Iris pigment epithelial cell (primary cell): ENCODE results near the gene ZMYND11.
A peak's percentile ranks its signal among the peaks of the same experiment; 100 is the strongest.
"Not testable (repeated sequence)": the region's sequence is repeated elsewhere in the genome, so short reads cannot be mapped to it uniquely, and the experiment has no call there.

Experiments used
- DNase-seq: peaks from one replicate; pipeline ENCODE4 v3.0.0-alpha.2; 2011; ENCODE audit warnings: low read depth

ZMYND11 gene

GRCh38 chr10:132946-133898 lies 2.0 kb upstream of the ZMYND11 start:
- peak; percentile 83 for DNase-seq

DNA sequence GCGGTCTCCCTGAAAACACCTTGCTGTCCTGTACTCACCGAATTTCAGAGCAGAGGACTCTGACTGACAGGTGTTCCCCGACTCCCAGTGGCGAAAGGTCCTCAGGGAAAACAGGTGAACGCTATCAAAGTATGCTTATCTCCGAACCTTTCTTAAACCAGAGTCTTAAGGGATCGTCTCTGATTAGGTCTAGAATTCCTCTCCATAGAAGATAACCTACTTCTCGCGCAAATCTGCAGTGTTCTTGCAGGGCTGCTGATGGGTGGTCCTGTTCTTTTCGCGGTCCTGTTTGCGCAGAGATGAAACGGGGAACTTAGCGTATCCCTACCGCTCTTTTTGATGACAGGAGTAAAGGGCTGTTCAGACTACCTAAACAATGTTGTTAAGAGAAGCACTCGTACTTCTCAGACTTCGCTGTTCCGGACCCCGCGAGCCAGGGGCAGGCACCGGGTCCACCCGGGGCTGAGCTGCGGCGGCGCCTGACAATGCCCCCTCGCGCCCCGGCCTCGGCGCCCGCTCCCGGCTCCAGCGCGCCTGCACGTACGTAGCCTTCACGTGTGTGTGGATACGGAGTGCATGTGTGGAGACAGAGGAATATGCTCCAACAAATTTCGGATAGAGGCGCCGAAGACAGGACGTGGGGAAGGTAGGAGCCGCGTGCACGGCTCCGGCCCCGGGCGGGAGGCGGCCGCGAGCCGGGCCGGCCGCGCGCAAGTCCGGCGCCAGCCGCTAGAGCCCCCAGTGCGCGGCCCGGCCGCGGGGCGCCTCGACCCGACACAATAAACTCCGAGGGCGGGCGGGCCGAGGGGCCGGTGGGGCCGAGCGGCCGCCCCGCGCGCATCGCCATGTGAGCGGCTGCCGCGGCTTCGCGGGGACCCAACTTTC lies 766 bp upstream of the ZMYND11 start:
- peak; percentile 29 for DNase-seq

DNA sequence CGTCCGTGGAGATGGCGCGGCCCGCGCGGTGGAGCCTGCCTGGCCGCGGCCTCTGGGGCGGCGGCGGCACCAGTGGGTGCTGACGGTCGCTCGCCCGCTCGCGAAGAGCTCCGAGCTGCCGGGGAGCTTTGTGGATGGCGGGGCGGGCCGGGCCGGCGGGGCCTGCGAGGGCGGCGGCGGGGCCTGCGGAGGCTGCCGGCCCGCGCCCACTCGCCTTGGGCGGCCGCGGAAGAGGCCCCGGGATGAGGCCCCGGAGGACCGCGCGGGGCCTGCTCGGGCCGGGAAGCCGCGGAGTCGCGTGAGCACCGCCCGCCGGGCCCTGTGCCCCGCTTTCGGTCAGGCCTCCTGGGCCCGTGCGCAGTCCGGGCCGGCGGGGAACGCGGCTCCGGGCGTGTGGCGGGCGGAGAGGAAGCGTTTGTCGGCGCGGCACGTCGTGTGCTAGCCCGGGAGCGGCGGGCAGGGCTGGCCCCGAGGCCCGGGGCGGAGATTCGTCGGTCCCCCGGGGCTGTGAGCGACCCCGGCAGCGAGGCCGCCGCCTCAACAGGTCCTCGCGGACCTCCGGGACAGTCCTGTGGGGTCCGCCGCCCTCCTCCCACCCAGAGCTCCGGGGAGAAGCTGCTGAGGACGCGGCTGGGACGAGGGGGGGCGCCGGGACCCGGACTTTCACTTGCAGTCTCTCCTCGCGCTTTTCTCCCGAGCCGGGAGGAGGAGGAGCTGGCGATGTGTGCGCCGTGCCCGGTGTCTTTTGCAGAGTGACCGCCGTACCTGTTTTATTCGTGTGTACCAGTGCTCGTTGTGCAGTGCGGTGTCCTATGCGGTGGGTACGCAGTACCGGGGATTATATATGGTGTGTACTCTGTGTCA lies 578 bp downstream of the ZMYND11 start:
- DNase-seq: peak; percentile 71

DNA sequence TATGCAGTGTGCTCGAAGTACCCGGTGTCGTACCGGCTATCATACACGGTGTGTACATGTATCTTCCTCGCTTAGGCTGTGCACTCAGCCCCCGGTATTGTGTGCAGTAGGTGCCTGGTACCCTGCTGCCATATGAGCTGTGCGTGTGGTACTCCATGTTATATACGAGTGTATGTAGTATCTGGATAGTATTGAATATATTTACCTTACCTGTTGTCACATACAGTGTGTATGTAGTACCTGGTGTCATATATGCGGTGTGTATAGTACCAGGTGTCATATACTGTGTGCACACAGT lies 1.2 kb downstream of the ZMYND11 start:
- DNase-seq: no peak

DNA sequence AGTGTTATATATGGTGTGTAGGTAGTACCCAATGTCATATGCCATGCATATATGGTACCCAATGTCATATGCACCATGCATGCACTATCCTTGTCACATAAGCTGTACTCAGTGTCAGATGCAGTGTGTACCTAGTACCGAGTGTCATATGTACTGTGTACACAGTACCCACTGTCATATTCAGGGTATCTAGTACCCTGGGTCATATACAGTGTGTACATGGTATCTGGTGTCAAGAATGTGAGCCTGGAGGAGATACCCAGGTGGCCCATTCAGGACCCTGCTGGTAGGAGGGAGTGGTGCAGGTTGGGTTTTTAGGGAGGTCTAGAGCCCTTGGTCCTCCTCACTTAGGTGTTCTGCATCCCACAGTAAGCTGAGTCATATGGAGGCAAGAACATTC lies 1.8 kb downstream of the ZMYND11 start:
- DNase-seq: peak; percentile 31

- peak; percentile 72 for DNase-seq
These were observed 2.4 kb downstream of the ZMYND11 start for GRCh38 chr10:137606-138005.

- DNase-seq: no peak
These were observed 7.1 kb downstream of the ZMYND11 start for GRCh38 chr10:142371-142770.

DNA sequence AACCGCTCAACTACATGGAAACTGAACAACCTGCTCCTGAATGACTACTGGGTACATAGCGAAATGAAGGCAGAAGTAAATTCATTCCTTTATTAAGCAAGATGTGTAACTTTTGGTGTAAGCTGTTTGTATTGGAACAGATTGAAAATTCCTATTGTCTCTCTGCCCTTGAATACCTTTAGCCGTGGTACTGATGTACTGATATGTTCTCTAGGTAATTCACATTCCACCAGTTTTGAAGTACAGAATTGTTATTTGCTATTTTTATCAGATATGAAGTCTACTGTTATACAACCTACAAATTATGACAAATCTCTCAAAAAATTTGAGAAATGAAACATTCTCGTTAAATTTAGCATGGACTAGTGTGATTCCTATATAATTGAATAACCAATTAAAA lies 17.7 kb downstream of the ZMYND11 start:
- DNase-seq: no peak

- peak; percentile 80 for DNase-seq
These were observed 19.1 kb downstream of the ZMYND11 start for GRCh38 chr10:154348-154747.

DNA sequence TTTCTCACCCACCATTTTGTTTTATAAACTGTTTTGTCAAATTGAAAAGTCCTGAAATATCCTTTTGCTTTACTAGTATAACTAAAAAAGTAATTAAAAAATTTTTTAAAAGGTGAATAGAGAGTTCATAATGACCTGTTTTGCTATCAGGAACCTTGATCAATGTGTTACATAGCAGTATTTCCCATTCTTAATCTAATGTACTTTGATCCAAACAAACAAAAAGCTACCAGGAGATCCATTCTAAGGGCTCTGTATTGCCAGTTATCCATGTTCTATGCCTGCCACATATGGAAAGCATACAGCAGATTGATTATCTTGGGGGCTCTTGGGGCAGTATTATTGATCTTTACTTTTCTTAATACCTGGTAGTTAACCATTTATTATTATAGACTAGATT lies 32.1 kb downstream of the ZMYND11 start:
- no peak for DNase-seq

GRCh38 chr10:173741-174140 lies 38.5 kb downstream of the ZMYND11 start:
- no peak for DNase-seq

DNA sequence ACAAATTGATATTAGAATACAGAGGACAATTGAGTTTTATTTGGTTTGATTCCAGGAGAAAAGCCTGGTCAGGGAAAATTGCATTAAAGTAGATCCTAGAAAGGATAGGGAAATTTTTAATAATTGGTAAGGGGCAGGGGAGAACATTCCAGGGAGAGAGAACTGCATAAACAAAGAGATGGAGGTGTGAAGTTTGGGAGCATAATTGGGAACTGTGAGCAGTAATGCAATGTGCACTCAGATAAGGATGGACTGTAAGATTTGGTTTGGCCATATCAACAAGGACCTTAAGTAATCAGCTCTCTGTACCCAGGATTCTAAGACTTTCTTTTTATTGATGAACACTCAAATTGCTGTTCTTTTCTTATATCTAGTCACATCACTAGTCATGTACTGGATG lies 41.4 kb downstream of the ZMYND11 start:
- no peak for DNase-seq

GRCh38 chr10:178208-178607 lies 43.0 kb downstream of the ZMYND11 start:
- DNase-seq: peak; percentile 71

- peak; percentile 45 for DNase-seq
These were observed 43.5 kb downstream of the ZMYND11 start for GRCh38 chr10:178723-179122.

- peak; percentile 78 for DNase-seq
These were observed 47.4 kb downstream of the ZMYND11 start for GRCh38 chr10:182441-183201.

DNA sequence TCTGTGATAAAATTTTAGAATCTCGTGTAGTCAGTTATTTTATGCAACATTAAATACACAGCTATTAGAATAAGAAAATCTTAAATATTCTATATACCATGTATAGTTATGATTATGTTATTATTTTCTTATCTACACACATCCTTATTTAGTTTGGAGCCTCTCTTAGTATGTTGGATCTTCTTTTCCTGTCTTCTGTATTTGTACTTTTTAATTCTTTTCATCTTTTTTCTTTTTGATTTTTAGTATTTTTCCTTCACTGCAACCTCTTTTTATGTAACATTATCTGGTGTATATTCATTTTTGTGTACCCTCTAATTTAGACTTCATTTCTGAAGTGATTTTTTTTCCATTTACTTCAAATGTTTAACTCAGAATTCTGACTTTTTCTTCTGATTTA lies 48.9 kb downstream of the ZMYND11 start:
- DNase-seq: no peak

- DNase-seq: peak; percentile 73
These were observed 49.7 kb downstream of the ZMYND11 start for GRCh38 chr10:184911-185310.

DNA sequence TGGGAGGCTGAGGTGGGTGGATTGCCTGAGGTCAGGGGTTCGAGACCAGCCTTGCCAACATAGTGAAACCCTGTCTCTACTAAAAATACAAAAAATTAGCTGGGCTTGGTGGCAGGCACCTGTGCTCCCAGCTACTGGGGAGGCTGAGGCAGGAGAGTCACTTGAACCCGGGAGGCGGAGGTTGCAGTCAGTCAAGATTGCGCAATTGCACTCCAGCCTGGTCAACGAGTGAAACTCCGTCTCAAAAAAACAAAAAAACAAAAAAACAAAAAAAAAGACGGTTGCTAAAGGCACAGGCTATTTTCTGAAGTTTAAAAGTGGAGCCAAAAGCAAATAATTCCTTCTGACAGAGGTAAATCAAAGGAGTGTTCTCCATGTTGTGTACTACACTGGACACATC lies 50.3 kb downstream of the ZMYND11 start:
- DNase-seq: not testable (repeated sequence)

DNA sequence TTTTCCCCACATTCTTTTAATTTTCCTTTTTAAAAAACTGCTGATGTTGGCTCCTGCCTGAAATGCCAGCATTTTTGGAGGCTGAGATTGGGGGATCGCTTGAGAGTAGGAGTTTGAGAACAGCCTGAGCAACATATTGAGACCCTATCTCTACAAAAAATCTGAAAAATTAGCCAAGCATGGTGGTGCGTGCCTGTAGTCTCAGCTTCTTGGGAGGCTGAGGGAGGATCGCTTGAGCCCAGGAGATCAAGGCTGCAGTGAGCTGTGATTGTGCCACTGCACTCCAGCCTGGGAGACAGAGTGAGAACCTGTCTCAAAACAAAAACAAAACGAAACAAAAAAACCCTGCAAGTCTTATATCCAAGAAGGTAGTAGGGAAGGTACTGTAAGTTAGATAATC lies 51.7 kb downstream of the ZMYND11 start:
- no peak for DNase-seq

- DNase-seq: peak; percentile 33
These were observed 53.3 kb downstream of the ZMYND11 start for GRCh38 chr10:188546-188945.

- no peak for DNase-seq
These were observed 55.0 kb downstream of the ZMYND11 start for GRCh38 chr10:190216-190615.
